LNCaP clone FGC (cell line): ENCODE measurements around the gene KCNH2.

Source experiments
- DNase-seq: peaks from one replicate; pipeline ENCODE4 v3.0.0-alpha.2; 2011; ENCODE audit warnings: low read depth
- H3K4me3 ChIP-seq: 2 replicates; pipeline ENCODE4 v1.5.1; 2011; ENCODE audit warnings: mild to moderate bottlenecking, low read depth, low read length, control low read depth
- CTCF ChIP-seq: IDR thresholded peaks from 2 replicates; pipeline ENCODE4 v1.5.1; 2012; ENCODE audit warnings: mild to moderate bottlenecking; ENCODE audit not compliant: control insufficient read depth, insufficient read depth; ENCODE audit errors: extremely low read depth

Gene KCNH2

DNA sequence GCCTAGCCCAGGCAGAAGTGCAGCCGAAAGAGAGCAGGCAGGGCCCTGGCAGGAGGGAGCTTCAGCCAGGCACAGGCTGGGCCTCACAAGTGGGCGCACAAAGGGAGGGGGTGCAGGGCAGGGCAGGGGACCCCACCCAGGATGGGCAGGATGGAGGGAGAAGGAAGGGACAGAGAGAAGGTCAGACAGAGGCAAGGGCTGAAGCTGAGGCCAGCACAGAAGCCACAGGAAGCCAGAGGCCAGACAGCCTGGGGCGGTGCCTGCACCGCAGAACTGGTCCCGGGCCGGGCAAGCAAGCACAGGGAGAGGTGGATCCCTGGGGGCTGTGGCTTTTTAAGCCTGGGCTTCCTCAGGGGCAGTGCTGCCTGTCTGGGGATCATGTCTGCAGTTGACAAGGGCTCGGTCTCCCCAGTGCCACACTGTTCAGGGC lies 29.4 kb upstream of the KCNH2 start:
- DNase-seq: no peak
- no peak for TF ChIP-seq CTCF
- H3K4me3 ChIP-seq: no peak overlapping the region

DNA sequence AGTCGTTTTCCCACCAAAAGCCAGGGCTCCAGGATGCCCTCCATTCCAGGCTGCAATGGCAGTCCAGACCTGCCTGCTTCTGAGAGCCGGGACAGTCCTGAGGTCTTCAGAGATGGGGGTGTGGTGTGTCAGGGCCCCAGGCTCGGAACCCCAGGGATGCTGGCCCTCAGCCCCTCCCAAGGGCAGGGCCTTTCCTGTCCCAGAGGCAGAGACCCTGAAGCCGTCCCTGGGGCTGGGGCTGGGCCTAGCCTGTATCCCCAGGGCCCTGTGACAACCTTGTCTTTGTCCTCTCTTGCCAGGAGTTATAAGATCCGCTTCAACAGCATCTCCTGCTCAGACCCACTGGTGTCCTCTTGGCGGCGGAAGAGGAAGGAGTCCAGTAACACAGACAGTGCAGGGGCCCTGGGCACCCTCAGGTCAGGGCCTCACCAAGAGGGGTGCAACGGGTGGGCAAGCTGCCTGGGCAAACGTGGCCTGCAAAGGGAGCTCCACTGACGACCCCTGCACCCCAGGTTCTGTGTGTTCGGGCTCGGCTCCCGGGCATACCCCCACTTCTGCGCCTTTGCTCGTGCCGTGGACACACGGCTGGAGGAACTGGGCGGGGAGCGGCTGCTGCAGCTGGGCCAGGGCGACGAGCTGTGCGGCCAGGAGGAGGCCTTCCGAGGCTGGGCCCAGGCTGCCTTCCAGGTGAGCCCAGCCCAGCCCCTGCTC lies 28.6 kb upstream of the KCNH2 start:
- TF ChIP-seq CTCF: no peak
- no peak overlapping the region for H3K4me3 ChIP-seq
- DNase-seq: no peak

- TF ChIP-seq CTCF: no peak
- DNase-seq: no peak
- H3K4me3 ChIP-seq: no peak overlapping the region
Observed at GRCh38 chr7:151005566-151005965, 27.4 kb upstream of the KCNH2 start.

DNA sequence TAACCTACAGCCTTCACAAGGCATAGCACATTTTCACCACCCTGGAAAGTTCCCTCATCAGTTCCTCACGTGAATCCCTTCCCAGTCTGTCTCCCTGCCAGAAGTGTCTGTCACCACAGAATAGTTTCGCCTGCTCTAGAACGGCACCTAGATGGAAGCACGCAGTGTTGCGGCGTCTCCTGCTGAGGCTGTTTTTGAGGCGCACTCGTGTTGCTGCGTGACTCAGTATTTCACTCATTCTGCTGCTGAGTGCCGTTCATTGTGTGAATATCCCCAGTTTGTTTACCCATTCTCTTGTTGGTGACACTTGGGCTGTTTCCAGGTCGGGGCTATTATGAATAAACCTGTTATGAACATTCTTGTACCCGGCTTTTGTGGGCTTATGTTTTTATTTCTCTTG lies 25.5 kb upstream of the KCNH2 start:
- H3K4me3 ChIP-seq: no peak overlapping the region
- TF ChIP-seq CTCF: no peak
- DNase-seq: no peak

DNA sequence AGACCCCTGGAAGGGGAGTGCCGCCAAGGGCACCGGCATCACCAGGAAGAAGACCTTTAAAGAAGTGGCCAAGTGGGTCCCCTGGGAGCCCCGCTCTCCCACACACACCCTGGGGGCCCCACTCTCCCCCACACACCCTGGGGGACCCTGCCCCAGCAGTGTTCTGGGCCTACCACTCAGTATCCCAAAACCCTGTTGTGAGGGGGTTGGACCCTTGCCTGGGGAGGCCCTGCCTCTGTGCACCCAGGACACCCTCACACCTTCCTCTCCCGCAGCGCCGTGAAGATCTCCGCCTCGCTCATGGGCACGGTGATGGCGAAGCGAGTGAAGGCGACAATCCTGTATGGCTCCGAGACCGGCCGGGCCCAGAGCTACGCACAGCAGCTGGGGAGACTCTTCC lies 23.4 kb upstream of the KCNH2 start:
- no peak overlapping the region for H3K4me3 ChIP-seq
- no peak for DNase-seq
- TF ChIP-seq CTCF: no peak

DNA sequence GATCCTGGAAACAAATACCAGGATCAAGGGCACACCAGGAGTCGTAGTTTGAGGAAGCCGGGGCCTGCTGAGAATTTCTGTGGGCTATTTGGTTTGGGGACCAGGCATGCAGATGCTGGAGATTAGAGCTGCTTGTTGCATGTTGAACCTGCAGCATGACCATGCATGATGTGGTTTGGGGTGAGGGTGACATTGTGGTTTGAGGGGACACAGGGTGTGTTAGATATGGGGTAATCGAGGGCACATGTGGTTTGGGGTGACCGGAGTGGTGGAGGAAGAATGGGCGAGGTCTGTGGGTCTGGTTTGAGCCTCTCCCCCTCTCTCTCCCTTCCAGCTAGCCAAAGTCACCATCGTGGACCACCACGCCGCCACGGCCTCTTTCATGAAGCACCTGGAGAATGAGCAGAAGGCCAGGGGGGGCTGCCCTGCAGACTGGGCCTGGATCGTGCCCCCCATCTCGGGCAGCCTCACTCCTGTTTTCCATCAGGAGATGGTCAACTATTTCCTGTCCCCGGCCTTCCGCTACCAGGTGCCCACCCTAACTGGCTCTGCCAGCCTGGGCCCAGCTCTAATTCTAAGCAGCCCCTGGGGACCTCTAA lies 22.9 kb upstream of the KCNH2 start:
- no peak for DNase-seq
- no peak overlapping the region for H3K4me3 ChIP-seq
- no peak for TF ChIP-seq CTCF
